ENCODE measurements around the gene DAAM1.

DNA sequence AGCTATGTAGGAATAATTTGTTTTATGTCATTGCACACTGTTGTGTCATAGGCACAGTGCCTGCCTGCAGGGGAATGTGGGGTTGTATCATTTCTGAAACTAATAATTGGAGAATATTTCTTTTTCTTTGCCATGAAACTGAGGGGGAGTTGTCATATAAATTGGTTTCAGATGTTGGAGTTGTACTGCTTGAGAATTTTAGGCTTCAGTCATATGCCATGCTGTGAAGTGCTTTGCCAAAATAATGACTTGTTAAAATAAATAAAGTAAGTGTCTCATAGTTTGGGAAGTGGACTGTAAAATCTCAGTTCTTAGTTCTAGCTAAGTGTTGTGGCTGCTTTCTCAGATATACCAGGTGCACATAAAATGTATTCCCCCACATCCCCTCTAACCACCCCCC is 116.8 kb downstream of the DAAM1 start:
- TF ChIP-seq, protein P1, sequence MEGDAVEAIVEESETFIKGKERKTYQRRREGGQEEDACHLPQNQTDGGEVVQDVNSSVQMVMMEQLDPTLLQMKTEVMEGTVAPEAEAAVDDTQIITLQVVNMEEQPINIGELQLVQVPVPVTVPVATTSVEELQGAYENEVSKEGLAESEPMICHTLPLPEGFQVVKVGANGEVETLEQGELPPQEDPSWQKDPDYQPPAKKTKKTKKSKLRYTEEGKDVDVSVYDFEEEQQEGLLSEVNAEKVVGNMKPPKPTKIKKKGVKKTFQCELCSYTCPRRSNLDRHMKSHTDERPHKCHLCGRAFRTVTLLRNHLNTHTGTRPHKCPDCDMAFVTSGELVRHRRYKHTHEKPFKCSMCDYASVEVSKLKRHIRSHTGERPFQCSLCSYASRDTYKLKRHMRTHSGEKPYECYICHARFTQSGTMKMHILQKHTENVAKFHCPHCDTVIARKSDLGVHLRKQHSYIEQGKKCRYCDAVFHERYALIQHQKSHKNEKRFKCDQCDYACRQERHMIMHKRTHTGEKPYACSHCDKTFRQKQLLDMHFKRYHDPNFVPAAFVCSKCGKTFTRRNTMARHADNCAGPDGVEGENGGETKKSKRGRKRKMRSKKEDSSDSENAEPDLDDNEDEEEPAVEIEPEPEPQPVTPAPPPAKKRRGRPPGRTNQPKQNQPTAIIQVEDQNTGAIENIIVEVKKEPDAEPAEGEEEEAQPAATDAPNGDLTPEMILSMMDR (IDR thresholded peaks at IDR 0.05; ENCODE audit: poor library complexity, severe bottlenecking), result no peak
- TF ChIP-seq EP300 (conservative IDR thresholded peaks at IDR 0.05; ENCODE audit: poor library complexity, severe bottlenecking), result no peak

Data from neural cell (in vitro differentiated cells).